SK-N-DZ (cell line): Measurements from ENCODE around the gene DCK.

Source experiments
- DNase-seq: peaks from one replicate; pipeline ENCODE4 v3.0.0-alpha.2; 2015; ENCODE audit warnings: low spot score

Gene DCK

GRCh38 chr4:71062436-71062835, 69.0 kb downstream of the DCK start:
- no peak for DNase-seq

DNA sequence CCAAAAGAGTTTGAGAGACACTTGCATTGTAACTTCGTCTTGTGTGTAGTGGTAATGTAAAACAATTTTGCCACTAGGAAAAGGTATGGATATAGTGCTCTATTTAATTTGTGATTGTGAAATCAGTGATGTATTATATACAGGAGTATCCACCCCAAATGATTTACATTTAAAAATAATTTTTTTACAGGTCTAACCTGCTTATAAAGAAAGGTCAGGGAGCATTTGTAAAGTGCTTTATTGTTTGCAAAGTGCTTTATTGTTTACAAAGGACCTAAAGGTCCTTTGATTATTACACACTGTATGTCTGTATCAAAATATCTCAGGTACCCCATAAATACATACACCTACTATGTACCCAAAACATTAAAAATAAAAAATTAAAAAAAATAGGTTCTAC, 70.3 kb downstream of the DCK start:
- DNase-seq, result no peak

DNA sequence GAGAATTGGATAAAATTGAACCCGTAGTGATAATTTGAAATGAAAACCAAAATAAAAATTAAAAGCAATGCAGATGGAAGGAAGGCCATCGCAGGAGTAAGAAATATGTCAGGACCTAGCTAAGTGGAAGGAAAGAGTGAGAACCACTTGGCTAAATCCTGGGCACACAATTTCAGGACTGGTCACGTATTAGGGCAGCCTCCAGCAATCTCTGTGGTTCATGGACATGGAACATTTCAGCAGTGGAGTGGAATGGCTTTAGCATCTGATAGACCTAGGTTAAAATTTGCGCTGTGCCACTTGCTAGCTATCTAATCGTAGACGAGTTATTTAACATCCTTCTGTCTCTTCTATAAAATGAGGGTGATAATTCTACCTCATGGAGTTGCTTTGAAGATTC, 71.1 kb downstream of the DCK start:
- no peak for DNase-seq

DNA sequence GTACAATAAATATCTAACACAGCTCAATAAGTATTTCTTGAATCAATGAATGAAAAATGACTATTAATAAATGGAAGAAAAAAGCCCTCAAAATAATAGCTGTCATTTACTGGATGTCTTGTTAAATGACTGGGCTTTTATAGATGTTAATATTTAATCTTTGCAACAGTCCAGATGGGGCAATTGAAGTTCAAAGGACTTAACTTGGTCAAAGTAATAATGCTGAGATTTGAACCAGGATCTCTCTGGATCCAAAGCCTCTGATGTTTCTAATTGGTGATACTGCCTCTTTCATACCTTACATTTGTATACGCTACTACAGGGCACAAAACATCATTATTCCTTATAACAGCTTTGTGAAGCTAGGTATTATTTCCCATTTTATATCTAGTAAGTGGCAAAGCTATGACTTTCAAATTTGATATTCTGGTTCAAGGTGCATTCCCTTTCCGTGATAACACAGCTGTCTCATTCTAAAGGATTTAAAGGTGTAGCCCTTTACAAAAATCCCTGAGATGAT, 72.6 kb downstream of the DCK start:
- no peak for DNase-seq

DNA sequence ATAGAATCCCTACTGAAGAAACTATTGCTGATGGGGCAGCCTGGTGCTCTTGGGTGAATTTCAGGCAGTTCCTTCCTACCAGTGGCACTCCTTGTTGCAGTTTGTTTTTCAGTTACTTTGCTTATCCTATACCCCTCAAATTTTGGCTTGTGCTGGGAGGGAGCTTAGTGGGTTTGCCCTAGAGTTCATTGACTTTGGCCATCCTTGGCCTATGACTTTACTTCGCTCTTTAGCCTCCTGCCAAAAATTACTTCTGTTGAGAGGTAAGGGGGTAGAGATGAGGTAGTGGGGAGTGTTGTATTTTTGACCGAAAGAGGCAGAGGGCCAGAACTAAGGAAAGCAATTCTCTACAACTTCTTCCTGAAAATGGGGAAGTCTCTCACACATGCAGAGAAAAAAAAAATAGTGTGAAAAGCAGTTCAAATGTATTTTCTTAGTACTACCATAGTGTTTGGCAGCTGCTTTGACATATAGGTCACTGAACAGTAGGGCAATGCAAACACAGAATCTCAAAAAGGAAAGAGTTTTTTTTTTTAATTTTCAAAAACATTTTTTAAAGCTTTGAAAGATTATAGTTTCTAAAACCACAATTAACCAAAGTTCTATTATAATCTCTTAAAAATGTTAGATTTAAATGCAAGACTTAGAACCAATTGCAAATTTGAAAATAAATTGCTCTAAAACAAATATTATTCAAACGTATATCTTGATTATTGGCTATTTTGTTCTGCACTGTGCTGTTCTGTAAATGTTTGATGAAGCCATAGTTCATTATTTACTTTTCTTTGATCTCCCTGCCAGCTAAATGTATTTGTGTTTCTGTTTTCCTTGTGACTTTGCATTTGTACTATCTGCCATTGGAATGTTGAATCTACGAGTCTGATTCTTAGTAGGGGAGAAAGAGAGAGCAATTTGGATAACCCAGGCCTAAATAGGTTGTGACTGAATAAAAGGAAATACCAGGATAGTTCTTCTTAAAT, 73.6 kb downstream of the DCK start:
- no peak for DNase-seq

- DNase-seq, result no peak
Measured at GRCh38 chr4:71069063-71069462, 75.6 kb downstream of the DCK start.

DNA sequence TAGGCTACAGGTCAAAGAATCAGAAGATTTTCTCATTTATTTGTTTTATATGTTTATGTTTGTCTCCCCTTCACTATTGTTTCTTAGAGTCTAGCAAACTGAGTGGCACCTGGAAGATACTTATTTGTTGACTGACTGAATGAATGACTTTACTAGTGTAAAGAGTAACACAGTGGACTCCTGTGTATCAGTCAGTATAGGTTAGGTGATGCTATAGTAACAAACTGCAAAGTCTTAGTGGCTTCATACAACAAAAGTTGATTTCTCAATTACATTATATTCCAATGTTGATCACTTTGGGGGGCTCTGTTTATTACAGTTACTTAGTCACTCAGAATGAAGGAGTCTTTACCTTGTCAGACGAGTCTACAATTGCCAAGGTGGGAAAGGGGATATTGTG, 76.6 kb downstream of the DCK start:
- no peak for DNase-seq

DNA sequence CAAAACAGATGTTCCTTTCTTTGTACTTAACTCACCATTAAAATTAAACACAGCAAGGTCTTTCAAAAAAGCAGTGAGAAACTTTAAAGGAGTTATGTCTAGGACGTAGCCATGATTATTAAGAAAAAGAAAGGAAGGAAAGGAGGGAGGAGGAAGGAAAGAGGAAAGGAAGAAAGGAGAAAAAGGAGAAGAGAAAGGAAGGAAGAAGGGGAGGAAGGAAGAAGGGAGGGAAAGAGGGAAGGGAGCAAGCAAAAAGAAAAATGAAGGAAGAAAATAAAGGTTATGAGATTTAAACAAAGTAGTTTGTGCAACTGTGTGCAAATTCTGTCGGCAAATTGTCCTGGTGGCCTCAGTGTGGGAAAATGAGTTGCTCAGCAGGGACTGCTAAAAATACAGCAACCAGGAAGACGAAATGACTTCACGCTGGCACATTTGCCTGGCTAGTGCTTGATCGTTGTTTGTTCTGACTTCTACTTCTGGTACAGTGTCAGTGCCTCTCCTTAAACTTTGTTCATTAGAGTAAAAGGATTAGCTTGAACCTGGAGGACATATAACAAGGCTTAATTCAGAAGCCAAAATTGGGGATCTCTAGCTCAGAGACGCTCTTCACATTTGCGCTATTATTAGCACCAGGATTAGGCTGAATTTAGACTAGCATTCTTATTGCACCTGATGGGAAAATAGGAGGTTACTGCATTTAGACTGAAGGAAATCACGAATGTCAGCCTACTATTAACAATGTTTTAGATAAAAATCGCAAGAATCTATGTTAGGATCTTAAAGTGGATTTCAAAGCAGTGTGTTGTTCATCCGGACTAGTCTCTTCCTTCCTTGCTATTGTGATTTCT, 81.2 kb downstream of the DCK start:
- DNase-seq, result no peak
